ENCODE results near the gene PAXX.

The PAXX gene

DNA sequence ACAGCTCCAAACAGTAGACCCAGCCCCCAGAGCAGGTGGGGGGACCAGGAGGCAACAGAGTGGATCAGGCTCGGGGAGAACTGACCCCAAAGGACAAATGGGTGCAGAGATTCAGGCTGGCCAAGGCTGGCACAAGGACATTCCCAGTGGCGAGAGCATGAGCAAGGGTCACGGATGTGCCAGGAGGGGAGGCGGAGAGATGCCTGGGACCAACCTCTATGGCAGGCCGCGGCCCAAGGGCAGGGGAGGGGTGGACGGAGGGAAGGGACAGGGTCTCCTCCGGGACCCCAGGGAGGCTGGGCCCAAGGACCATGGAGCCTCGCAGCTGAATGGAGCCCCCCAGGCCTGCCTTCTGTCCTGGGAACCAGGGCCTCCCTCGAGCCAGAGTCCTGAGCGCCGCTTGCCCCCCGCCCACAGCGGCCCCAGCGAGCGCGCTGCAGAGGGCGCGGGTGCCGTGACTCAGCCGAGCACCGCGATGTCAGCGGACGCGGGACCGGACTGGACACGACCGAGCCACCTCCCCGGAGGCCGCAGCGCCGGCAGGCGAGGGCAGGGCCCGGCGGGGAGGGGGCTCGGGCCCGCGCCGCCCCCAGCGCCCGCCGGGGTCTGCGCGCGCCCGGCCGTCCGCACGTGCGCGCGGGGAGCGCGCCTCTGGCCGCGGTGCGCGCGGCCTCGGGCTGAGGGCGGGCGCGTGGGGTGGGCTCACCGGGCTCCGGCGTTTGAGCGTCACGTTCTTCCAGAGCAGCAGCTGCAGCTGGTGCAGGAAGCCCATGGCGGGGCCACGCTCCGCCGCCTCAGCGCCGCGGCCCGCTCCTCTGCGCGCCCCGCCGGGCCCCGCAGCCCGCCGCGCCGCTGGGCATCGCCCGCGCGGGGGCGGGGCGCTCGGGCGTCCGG, 35.4 kb downstream of the PAXX start, which contains the start of gene ABCA2:
TSS of gene ABCA2 (minus strand) at position 869 of the 894 bp plus-strand sequence. CDS start at position 772, 97 bp downstream.
- DNase-seq (ENCODE audit: low read depth in 1 of 2, low spot score in 1 of 2), result no peak
- Histone ChIP-seq H3K4me3 (replicated peaks; ENCODE audit: insufficient read depth, low read length) (peak within 1 kb of the TSS; percentile 88), H3K27ac (replicated peaks) (peak within 1 kb of the TSS; percentile 98), H3K27me3 (ENCODE audit: insufficient read depth, poor library complexity, severe bottlenecking) (no peaks in the 10 kb centered on the region)
- TF ChIP-seq REST (IDR thresholded peaks at IDR 0.05; ENCODE audit: insufficient replicate concordance, low read depth) (no peak), SPI1 (IDR thresholded peaks at IDR 0.05; ENCODE audit: borderline replicate concordance, low read depth) (no peak), GABPA (IDR thresholded peaks at IDR 0.05; ENCODE audit: low read depth) (no peak), POLR2AphosphoS5 (IDR thresholded peaks at IDR 0.05; ENCODE audit: low read depth) (no peak)
- TF ChIP-seq, protein P1, sequence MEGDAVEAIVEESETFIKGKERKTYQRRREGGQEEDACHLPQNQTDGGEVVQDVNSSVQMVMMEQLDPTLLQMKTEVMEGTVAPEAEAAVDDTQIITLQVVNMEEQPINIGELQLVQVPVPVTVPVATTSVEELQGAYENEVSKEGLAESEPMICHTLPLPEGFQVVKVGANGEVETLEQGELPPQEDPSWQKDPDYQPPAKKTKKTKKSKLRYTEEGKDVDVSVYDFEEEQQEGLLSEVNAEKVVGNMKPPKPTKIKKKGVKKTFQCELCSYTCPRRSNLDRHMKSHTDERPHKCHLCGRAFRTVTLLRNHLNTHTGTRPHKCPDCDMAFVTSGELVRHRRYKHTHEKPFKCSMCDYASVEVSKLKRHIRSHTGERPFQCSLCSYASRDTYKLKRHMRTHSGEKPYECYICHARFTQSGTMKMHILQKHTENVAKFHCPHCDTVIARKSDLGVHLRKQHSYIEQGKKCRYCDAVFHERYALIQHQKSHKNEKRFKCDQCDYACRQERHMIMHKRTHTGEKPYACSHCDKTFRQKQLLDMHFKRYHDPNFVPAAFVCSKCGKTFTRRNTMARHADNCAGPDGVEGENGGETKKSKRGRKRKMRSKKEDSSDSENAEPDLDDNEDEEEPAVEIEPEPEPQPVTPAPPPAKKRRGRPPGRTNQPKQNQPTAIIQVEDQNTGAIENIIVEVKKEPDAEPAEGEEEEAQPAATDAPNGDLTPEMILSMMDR (IDR thresholded peaks at IDR 0.05; ENCODE audit: insufficient read depth, low read length), result no peak

DNA sequence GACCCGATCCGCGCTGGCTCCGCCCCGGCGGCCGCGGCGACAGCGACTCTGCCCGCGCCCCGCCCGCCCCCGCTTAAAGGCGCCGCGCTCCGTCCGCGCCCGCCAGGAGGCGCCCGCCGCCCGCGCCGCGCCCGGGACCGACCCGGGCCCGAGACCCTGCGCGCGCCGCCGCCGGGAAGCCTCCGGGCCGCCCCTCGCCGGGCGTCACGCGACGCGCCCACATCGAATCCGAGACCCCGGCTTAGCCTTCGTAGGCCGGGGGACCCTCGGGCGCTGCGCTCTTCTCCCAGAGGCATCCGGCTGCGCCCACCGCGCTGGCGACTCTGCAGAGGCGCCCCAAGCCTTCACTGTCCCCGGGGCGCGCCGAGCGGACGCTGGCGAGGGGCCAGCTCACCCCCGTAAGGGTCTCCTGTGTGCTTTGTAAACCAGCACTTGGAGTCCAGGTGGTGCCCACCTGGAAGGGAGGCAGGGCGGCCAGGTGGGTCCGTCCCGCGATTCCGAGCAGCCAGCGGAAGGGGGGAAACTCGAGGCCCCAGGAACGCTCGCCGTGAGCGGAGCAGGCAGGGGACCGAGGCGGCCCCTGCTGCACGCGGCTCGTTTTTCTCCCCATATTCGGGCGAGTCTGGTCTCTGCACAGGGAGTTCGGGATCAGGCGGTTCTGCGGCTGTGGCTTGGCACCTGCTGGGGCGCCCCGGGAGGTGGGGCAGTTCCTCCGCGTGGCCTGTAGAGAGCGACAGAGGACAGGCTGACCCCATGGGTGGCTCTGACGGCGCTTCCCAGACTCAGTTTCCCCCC, 36.2 kb downstream of the PAXX start:
- TF ChIP-seq, protein P1 (IDR thresholded peaks at IDR 0.05; ENCODE audit: insufficient read depth, low read length), result peak; percentile 79
- no peak for TF ChIP-seq SPI1 (IDR thresholded peaks at IDR 0.05; ENCODE audit: borderline replicate concordance, low read depth)
- TF ChIP-seq POLR2AphosphoS5 (IDR thresholded peaks at IDR 0.05; ENCODE audit: low read depth), result no peak
- Histone ChIP-seq H3K27me3 (ENCODE audit: insufficient read depth, poor library complexity, severe bottlenecking) (no peaks in the 10 kb centered on the region), H3K4me3 (replicated peaks; ENCODE audit: insufficient read depth, low read length) (peak overlapping the region; percentile 88), H3K27ac (replicated peaks) (peak overlapping the region; percentile 98)
- DNase-seq (ENCODE audit: low read depth in 1 of 2, low spot score in 1 of 2), result peak; percentile 81 to 91

GRCh38 chr9:137029058-137029936, 37.1 kb downstream of the PAXX start:
- peak; percentile 67 to 90 for DNase-seq (ENCODE audit: low read depth in 1 of 2, low spot score in 1 of 2)
- H3K27me3 ChIP-seq (ENCODE audit: insufficient read depth, poor library complexity, severe bottlenecking), result no peaks in the 10 kb centered on the region
- peak overlapping the region; percentile 88 for H3K4me3 ChIP-seq (replicated peaks; ENCODE audit: insufficient read depth, low read length)
- TF ChIP-seq, protein P1 (IDR thresholded peaks at IDR 0.05; ENCODE audit: insufficient read depth, low read length), result peak; percentile 73
- TF ChIP-seq REST (IDR thresholded peaks at IDR 0.05; ENCODE audit: insufficient replicate concordance, low read depth) (no peak), GABPA (IDR thresholded peaks at IDR 0.05; ENCODE audit: low read depth) (no peak), SPI1 (IDR thresholded peaks at IDR 0.05; ENCODE audit: borderline replicate concordance, low read depth) (no peak)
- H3K27ac ChIP-seq (replicated peaks), result peak overlapping the region; percentile 98

Data from HL-60 (cell line).